K562 (cell line): ENCODE data around the gene DNALI1. TPM values are rescaled to one million over a fixed set of nuclear protein-coding genes. Genes with fewer than 3 reads are reported as not detected.

ENCODE experiments used
- ARID1B ChIP-seq: fragments of 450-650 bp; IDR thresholded peaks from 2 replicates; pipeline ENCODE4 v1.6.1; 2016; ENCODE audit warnings: antibody characterized with exemption, mild to moderate bottlenecking, inconsistent platforms
- CTCF ChIP-seq, 3 experiments: IDR thresholded peaks in 2 of 3; conservative IDR thresholded peaks in 1 of 3; 2 replicates each; pipeline ENCODE4 v1.5.1; 2011 to 2012; ENCODE audit warnings: low read length in 3 of 3, mild to moderate bottlenecking in 3 of 3, control low read depth in 2 of 3, improper control_type of control experiment in 1 of 3, inconsistent platforms in 1 of 3, low read depth in 1 of 3, mixed read lengths in 1 of 3, moderate library complexity in 1 of 3; ENCODE audit not compliant: insufficient read depth in 2 of 3
- LEF1 ChIP-seq: fragments of 450-650 bp; IDR thresholded peaks from 2 replicates; pipeline ENCODE4 v1.6.1; 2016; ENCODE audit warnings: mild to moderate bottlenecking
- NR2C2 ChIP-seq, 2 experiments: fragments of 200-800 bp in 1 of 2; sonication (Bioruptor generic) in 1 of 2; sonication (generic) in 1 of 2; formaldehyde crosslinking in 1 of 2; IDR thresholded peaks; 2 replicates each; pipeline versions ENCODE4 v1.6.1 to v1.8.0; 2016 to 2022; ENCODE audit warnings: mild to moderate bottlenecking in 1 of 2, missing compliant biosample characterization in 1 of 2, missing genetic modification characterization in 1 of 2, missing genetic modification reagents in 1 of 2
- PATZ1 ChIP-seq: fragments of 250-450 bp; sonication (Bioruptor Pico); IDR thresholded peaks from 2 replicates; pipeline ENCODE4 v1.5.0; 2020; ENCODE audit warnings: mild to moderate bottlenecking, borderline replicate concordance
- SLC30A9 ChIP-seq: fragments of 250-450 bp; sonication (Bioruptor Pico); IDR thresholded peaks from 2 replicates; pipeline ENCODE4 v1.8.0; 2022; ENCODE audit warnings: mild to moderate bottlenecking, moderate library complexity
- SMAD3 ChIP-seq: fragments of 450-650 bp; formaldehyde crosslinking; conservative IDR thresholded peaks from 2 replicates; pipeline ENCODE4 v1.4.0; 2020; ENCODE audit warnings: mild to moderate bottlenecking
- SP1 ChIP-seq: sonication (generic); formaldehyde crosslinking; IDR thresholded peaks from 2 replicates; pipeline ENCODE4 v1.8.1; 2022; ENCODE audit warnings: mild to moderate bottlenecking, missing genetic modification reagents
- TFAP4 ChIP-seq: sonication (generic); formaldehyde crosslinking; IDR thresholded peaks from 2 replicates; pipeline ENCODE4 v1.8.0; 2022; ENCODE audit warnings: missing genetic modification reagents, mild to moderate bottlenecking, moderate library complexity, borderline replicate concordance
- ZNF124 ChIP-seq: sonication (generic); formaldehyde crosslinking; IDR thresholded peaks from 2 replicates; pipeline ENCODE4 v1.8.1; 2022; ENCODE audit warnings: missing genetic modification reagents
- ZNF217 ChIP-seq: sonication (generic); formaldehyde crosslinking; IDR thresholded peaks from 2 replicates; pipeline ENCODE4 v1.8.0; 2022; ENCODE audit warnings: mild to moderate bottlenecking, missing genetic modification reagents
- ZNF232 ChIP-seq: sonication (generic); formaldehyde crosslinking; IDR thresholded peaks from 2 replicates; pipeline ENCODE4 v1.8.0; 2022; ENCODE audit warnings: mild to moderate bottlenecking, missing genetic modification reagents
- polyA plus RNA-seq, 8 experiments: library from polyadenylated mRNA; depleted of rRNA in 4 of 8; stranded (reverse) in 5 of 8; unstranded in 3 of 8; fragments of >200 nt; fragmentation: Nextera tagmentation in 2 of 8; fragmentation: Illumina TruSeq in 1 of 8; extraction: Ambion mirVana in 2 of 8; extraction: Trizol in 1 of 8; gene quantifications; 2 replicates each; pipeline versions ENCODE4 v1.2.1 to v1.2.3, GENCODE V29; 2011 to 2014; ENCODE audit warnings: inconsistent platforms in 1 of 8, missing spikeins in 1 of 8
- total RNA-seq, 7 experiments: library from RNA; depleted of rRNA in 6 of 7; stranded (reverse); fragments of >200 nt in 6 of 7; fragmentation: Illumina TruSeq in 2 of 7; extraction: Trizol in 2 of 7; gene quantifications; 2 replicates each; pipeline versions ENCODE4 v1.2.1 to v1.2.3, GENCODE V29; 2011 to 2021; ENCODE audit warnings: low replicate concordance in 1 of 7
- TF ChIP-seq, protein P1 (sequence below), 2 experiments: fragments of 150-350 bp in 1 of 2; IDR thresholded peaks; 2 replicates each; pipeline ENCODE4 v1.6.1; 2012 to 2016; ENCODE audit warnings: low read depth in 2 of 2, low read length in 2 of 2, mild to moderate bottlenecking in 1 of 2, moderate library complexity in 1 of 2
- TF ChIP-seq, protein P2 (sequence below): fragments of 250-450 bp; sonication (Bioruptor Pico); IDR thresholded peaks from 2 replicates; pipeline ENCODE4 v1.4.0; 2020; ENCODE audit warnings: mild to moderate bottlenecking, moderate library complexity
- TF ChIP-seq, protein P3 (sequence below): sonication (generic); formaldehyde crosslinking; IDR thresholded peaks from 2 replicates; pipeline ENCODE4 v1.8.0; 2022; ENCODE audit warnings: mild to moderate bottlenecking, missing genetic modification reagents

The DNALI1 gene
- total and polyA plus RNA-seq, 9 of the 15 experiments (the other 6 are each of a cell fraction or from before 2014, with no cell fraction given): 0.87 to 5.6 (median 1.2) TPM

DNA sequence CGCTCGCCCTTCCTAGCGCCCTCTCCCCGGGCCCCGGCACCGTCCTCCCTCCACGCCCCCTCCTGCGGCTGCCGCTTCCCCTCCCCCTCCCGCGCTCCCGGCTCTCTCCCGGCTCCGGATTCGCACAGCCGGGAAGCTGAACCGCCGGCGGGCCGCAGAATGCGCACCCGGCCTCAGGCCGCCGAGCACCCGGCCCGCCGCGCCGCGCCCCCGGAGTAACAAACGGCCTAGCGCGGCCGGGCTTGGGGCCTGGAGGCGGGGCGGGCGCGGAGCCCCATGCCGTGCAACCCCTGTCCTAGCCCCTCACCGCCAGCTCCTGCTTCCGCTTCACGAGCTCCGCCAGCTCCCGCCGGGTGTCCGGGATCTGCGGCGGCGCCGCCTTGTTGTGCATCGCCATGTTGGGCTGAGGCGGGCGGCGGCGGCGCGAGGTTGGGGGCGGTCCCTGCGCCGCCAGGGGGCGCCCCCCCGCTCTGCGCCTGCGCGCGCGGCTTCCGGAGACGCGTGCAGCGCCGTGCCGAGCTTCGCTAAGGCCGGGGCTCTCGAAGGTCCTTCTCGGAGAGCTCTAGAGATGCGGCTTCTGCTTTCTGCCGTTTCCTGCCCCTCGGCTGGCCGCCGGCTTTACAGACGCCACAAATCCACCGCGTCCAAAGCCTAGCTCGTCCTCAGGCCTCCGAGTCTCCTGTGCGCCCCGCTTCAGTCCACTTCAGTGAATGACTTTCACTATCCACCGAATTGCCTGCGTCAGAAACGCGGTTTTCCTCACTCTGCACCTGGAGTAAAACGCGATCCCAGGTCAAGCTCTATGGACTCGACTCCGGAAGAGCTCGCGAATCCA, 42.2 kb upstream of the DNALI1 start, which contains the start of gene MEAF6 (continued):
- TF ChIP-seq, protein P1, sequence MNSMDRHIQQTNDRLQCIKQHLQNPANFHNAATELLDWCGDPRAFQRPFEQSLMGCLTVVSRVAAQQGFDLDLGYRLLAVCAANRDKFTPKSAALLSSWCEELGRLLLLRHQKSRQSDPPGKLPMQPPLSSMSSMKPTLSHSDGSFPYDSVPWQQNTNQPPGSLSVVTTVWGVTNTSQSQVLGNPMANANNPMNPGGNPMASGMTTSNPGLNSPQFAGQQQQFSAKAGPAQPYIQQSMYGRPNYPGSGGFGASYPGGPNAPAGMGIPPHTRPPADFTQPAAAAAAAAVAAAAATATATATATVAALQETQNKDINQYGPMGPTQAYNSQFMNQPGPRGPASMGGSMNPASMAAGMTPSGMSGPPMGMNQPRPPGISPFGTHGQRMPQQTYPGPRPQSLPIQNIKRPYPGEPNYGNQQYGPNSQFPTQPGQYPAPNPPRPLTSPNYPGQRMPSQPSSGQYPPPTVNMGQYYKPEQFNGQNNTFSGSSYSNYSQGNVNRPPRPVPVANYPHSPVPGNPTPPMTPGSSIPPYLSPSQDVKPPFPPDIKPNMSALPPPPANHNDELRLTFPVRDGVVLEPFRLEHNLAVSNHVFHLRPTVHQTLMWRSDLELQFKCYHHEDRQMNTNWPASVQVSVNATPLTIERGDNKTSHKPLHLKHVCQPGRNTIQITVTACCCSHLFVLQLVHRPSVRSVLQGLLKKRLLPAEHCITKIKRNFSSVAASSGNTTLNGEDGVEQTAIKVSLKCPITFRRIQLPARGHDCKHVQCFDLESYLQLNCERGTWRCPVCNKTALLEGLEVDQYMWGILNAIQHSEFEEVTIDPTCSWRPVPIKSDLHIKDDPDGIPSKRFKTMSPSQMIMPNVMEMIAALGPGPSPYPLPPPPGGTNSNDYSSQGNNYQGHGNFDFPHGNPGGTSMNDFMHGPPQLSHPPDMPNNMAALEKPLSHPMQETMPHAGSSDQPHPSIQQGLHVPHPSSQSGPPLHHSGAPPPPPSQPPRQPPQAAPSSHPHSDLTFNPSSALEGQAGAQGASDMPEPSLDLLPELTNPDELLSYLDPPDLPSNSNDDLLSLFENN (IDR thresholded peaks at IDR 0.05; ENCODE audit: low read depth in 2 of 2, low read length in 2 of 2): no peak
- TF ChIP-seq ZNF124 (CRISPR knock-in tag): no peak
- TF ChIP-seq SMAD3 (CRISPR knock-in tag): no peak
- TF ChIP-seq, protein P2, sequence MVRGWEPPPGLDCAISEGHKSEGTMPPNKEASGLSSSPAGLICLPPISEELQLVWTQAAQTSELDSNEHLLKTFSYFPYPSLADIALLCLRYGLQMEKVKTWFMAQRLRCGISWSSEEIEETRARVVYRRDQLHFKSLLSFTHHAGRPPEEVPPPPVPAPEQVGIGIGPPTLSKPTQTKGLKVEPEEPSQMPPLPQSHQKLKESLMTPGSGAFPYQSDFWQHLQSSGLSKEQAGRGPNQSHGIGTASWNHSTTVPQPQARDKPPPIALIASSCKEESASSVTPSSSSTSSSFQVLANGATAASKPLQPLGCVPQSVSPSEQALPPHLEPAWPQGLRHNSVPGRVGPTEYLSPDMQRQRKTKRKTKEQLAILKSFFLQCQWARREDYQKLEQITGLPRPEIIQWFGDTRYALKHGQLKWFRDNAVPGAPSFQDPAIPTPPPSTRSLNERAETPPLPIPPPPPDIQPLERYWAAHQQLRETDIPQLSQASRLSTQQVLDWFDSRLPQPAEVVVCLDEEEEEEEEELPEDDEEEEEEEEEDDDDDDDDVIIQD (CRISPR knock-in tag): no peak
- TF ChIP-seq SLC30A9: no peak
- TF ChIP-seq LEF1: no peak
- TF ChIP-seq, protein P3, sequence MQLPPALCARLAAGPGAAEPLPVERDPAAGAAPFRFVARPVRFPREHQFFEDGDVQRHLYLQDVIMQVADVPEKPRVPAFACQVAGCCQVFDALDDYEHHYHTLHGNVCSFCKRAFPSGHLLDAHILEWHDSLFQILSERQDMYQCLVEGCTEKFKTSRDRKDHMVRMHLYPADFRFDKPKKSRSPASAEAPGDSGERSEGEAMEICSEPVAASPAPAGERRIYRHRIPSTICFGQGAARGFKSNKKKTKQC: peak; percentile 23; the same call in 1 of the 2 replicates
- TF ChIP-seq PATZ1 (CRISPR knock-in tag): no peak
- peak; percentile 68; the same call in 1 of the 2 replicates for TF ChIP-seq NR2C2 (CRISPR knock-in tag; IDR thresholded peaks at IDR 0.05)
- TF ChIP-seq NR2C2 (tag; IDR thresholded peaks at IDR 0.05): peak; percentile 83
- TF ChIP-seq TFAP4 (CRISPR knock-in tag): no peak; the same call in 1 of the 2 replicates
- TF ChIP-seq SP1 (CRISPR knock-in tag): peak; percentile 74; the same call in 1 of the 2 replicates
- peak; percentile 67 to 88 (median 78) for TF ChIP-seq CTCF (IDR thresholded peaks at IDR 0.05 in 2 of 3, conservative IDR thresholded peaks at IDR 0.05 in 1 of 3; ENCODE audit: insufficient read depth in 2 of 3, low read depth in 1 of 3, low read length in 3 of 3)
- no peak for TF ChIP-seq ZNF217 (CRISPR knock-in tag)
- TF ChIP-seq ARID1B: no peak
- TF ChIP-seq ZNF232 (CRISPR knock-in tag): no peak
